Measurements from ENCODE around the gene SPAG17.

Gene SPAG17

DNA sequence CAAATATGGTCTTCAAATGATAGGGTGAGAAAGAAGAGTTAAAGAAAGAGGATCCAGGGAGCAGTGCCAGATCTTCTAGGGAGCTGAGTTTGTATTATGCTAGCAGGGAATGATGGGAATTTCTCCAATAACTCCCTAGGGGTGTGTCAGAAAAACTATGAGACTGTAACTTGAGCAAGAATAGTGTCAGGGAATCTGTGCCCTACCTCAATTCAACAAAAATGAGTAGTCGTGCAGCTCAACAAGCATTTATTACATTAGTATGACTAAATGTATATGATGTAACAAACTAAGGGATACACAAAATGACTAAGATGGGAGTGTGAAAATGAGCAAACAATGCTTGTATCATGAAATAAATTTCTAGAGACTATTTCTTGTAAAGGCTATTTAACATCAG, 24.2 kb downstream of the SPAG17 start:
- no peak for DNase-seq (ENCODE audit: low read depth)

DNA sequence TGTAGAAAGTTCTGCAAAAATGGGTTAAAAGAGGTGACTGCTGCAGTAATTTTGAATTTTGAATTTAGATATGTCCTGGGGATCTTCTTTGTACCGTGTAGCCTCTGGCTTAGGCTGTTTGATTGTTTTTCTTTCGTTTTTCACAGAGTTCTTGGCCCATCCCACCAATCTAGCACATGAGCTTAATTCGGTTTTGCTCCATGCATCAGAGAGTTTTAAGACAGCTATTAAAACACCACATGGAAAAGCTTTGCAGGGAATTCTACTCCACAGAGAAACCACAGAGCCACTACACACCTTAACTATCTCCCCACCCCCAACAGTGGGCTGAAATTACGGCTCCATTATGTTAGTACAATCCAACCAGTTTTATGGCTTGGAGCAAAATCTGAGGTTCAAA, 25.5 kb downstream of the SPAG17 start:
- no peak for DNase-seq (ENCODE audit: low read depth)

DNA sequence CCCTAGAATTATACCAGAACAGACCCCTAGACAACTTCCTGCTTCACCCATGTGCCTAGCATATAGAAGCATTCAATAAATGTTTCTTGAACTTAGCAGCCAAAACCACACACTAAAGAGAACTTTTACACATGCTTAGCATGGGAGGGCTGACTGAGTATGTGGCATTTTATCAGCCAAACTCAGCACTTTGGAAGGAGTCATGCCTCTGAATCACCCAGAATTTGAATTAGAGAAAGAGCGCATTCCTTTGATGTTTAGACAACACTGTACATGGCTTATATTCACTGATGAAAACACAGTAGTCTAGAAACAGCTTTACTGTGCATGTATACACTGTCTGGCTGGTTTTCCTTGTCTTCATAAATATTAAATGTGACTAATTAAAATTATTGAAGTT, 26.1 kb downstream of the SPAG17 start:
- DNase-seq (ENCODE audit: low read depth), result no peak

DNA sequence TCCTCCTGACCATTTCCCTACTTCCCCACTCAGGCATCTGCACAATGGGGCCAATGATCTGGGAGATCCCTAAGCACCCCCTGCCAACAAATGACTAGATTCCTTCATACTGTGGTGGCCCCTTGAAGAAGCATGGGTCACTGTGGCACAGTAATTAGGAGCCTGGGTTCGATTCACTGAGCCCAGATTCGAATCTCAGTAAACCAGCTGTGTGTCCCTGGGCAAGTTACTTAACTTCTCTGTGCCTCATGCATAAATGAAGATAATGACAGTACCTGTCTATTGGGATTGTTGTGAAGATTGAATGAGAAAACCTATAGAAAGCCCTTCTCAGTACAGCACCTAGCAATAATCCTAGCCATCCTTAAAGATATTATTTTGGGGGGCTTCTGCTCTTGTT, 27.5 kb downstream of the SPAG17 start:
- DNase-seq (ENCODE audit: low read depth), result no peak

DNA sequence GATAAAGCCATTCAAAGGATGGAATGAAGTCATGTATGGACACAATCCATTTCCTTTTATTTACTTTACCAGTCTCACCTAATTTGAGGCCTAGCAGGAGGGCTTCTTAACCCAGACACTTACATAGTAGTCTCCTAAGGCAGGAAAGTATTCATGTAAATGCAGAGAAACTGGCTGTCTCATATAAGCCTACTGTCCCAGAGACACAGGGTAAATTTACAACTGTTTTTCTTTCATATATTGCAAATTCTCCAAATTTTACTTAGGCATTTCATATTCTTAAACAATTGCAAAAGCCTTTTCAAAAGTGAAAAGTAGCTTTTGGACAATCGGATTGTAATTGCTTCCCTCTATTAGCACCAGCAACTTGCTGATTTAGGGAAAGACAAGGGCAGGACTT, 29.9 kb downstream of the SPAG17 start:
- DNase-seq (ENCODE audit: low read depth), result no peak

DNA sequence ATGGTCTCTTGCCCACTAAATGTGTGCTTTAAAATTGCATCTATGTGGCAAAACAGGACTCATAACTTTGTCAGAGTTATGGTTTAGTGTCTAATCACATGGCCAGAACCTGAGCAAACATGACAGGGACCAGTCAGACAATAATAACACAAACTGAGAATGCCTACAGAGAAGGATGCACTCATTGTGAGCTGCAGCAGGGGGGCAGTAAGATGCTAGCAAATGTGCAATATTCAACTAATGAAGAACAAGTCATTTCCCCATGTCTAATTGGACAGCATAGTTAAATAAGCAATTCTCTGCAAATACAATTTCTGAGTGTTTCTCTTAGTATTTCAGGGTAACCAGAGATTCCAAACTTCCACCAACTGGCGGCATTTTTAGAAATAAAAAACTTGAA, 30.8 kb downstream of the SPAG17 start:
- DNase-seq (ENCODE audit: low read depth), result no peak

DNA sequence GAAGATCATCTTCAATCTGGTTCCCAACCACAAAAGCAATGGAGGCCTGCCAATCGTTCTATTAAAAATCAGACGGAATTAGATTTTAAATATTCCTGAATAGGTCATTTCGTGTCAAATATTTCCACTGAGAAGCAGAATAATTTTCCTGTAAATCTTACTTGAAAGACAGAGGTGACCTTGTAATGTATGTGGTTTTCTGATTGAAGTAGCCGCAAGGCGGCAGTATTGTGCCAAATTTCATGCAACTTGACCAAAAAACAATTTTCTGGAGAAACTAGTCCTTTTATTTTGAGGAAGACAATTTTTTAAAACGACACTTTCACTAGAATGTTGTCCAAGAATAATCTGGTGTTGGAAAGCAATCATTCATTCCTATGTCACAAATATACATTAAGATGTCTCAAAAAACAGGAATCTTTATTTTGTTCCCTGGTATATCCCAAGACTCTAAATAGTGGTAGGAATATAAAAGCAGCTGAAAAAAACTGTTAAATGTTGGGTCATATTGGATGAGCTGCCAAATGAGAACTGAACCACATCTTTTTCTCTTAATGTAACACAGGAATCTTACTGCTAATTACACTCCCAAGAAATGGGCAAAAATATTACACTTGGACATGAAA, 33.6 kb downstream of the SPAG17 start:
- DNase-seq (ENCODE audit: low read depth), result no peak

DNA sequence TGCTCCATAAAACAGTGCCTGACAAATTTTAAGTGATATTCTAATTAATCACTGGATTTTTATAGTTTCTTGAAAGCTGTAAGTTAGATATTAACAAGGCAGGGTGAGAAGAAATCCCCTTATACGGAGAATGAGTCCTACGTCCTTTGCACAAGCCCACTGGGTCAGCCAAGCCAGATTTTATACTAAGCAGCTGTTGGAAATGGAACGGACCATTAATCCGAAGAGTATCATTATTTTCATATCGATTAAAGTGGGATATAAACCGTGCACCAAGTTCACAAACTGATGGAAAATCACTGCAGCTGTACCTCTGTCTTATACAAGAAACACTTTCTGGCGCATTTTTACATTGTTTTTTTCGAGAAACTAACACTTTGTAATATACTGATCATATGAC, 35.2 kb downstream of the SPAG17 start:
- no peak for DNase-seq (ENCODE audit: low read depth)

DNA sequence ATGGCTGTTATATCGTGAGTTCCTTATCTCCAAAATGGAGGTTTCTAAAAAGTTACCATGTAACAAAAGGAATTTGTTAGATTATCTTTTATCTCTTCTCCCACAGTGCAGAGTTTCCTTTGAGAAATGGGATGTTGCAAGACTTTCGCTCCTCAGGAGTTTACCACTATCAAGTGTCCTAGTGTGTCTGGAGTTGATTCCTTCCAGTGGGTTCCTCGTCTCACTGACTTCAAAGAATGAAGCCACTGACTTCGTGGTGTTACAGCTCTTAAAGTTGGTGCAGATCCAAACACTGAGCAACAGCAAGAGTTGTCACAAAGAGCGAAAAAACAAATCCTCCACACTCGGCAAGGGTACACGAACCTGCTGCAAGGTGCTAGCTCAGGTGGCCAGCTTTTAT, 37.0 kb downstream of the SPAG17 start:
- no peak for DNase-seq (ENCODE audit: low read depth)

DNA sequence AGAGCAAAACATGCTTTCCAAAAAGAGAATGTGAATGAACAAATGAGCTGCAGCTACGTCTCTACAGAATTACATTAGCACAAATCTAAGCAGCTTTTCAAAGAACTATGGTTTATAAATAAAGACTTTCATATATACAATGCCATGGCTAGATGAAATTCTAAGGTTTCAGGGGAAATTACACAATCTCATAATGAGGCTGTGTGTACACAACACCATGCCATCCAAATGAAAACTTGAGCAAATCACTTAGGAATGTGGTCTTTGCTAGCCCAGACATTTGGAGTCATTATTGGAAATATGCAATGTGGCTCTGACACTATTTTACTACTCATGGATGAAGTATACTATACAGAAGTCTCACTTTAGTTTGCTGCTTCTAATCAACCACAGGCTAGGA, 37.5 kb downstream of the SPAG17 start:
- no peak for DNase-seq (ENCODE audit: low read depth)

DNA sequence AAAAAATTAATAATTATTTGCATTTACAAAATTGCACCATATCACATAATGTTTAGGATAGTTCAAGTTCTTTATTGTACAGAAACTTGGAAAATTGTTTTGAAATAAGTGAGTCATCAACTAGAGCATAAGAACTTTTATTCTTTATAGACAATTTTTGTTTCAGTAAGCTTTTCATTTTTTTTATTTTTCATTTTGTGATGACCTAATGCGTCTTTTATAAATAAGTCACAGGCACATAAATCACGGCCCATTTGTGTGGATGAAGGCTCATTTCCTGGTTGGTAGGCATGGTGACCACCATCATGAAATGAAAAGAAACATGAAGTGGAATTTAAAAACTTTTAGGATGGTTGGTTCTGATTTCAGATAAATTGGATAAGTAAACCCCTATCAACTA, 39.3 kb downstream of the SPAG17 start:
- no peak for DNase-seq (ENCODE audit: low read depth)

DNA sequence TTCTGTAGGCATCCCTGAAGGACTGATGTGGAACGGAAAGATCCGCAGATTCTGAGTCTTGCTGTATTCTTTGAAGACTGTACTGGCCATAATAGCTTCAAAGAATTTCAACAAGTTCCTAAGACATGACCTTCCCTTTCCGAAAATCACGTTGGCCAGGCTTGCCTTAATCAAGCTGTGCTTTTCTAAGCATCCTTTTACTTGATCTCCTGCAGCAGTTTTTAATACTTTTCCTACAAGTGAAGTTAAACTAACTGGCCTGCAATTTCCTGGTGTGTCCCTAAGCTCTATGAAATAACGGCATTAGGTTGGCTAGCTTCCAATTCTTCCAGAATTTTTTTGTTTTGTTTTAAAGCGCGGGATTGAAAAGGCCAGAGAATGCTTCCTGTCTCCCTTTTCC, 40.3 kb downstream of the SPAG17 start:
- DNase-seq (ENCODE audit: low read depth), result no peak

DNA sequence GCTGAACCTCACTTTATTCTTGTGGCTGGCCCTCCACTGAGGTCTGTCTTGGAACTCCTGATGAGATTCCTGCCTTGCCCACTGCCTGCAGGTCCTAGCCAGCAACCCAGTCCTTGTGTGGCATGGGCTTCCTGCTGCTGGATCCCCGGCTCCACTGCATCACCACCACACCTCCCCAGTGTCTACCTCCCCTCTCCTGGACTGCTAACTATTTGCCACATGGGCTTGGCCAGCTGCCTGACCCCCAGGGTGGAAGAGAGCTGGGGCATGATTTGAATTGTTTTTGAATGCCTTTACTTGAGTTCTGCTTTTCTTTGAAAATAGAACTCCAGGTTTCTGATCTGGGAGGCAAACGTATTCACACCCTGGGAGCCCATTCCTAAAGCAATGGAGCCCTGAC, 41.2 kb downstream of the SPAG17 start:
- DNase-seq (ENCODE audit: low read depth), result no peak

DNA sequence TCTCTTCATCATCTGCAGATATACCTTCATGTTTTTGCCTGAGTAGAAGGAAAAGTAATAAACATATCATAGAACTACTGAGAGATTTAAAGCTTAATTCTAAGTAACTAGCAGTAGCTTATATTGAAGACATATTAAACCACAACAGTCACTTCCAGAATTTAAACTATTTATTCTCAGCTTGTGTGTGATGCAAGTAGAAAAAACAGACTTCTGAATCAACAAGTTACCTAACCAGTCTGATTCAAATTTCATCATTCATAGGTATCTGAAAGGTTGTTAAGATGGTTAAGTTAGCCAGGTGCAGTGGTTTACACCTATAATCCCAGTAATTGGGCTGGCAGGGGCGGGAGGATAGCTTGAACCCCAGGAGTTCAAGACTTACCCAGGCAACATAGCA, 41.9 kb downstream of the SPAG17 start:
- no peak for DNase-seq (ENCODE audit: low read depth)

DNA sequence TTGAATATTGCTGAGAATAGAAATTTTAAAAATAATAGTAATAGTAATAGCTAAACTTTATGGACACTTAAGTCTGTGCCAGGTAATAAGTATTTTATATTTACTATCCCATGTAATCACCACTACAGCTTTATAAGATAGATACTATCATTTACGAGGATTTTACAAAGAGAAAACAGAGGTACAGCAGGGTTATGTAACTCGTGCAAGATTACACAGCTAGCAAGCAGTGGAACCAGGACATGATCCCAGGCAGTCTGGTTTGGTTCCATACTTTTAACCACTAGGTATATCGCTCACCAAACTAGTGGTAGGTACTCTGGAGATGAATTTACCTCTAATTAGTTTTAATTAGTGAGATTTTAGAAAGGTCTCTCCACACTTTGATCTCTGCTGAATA, 42.5 kb downstream of the SPAG17 start:
- DNase-seq (ENCODE audit: low read depth), result no peak

DNA sequence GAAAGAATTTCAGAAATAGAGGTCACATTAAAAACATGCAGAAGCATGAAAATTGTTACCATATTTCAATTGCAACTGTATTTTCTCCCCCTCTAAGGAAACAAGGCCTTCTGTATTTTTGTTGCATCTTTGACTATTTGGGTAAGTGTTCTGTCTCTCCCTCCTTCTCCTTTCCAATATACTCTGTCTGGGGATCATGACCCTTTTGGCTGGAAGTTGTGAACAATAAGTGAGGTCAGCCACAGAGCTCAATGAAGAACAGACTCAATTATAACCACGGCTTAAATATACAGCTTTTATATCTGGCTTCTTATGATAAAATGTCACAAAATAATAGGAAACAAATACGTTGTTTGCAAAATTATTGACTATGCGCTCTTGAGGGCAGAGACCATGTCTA, 47.1 kb downstream of the SPAG17 start:
- no peak for DNase-seq (ENCODE audit: low read depth)

DNA sequence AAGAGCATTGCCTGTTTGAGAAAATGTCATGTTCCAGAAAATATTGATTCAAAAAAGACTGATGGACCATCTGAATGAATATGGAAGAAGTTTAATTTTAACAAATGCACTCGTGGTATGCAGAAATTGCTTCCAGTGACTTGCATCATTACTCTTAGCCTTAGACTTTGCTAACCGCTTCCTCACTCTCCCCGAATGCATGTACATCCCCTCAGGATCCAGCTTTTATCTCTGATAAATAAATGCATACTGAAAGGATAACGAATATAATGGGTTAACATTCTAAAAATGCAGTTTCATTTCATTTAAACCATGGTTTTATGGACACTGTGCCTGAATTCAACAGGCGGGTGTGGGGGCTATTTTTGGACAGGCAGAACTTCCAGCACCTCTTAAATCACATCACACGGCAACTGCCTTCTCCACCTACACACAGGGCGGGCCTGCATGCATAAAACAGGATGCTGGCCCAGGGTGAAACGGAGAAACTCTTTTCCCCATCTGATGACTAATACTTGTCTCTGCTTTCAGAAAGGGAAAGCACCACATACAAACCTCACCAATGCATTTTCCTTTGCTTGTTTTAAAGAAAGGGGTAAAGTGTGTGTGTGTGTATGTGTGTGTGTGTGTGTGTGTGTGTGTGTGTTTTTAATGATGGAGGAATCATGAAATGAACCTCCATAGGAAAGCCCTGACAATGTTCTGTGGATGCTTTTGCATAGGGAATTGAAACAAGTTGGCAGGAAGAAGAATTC, 48.7 kb downstream of the SPAG17 start:
- no peak for DNase-seq (ENCODE audit: low read depth)

DNA sequence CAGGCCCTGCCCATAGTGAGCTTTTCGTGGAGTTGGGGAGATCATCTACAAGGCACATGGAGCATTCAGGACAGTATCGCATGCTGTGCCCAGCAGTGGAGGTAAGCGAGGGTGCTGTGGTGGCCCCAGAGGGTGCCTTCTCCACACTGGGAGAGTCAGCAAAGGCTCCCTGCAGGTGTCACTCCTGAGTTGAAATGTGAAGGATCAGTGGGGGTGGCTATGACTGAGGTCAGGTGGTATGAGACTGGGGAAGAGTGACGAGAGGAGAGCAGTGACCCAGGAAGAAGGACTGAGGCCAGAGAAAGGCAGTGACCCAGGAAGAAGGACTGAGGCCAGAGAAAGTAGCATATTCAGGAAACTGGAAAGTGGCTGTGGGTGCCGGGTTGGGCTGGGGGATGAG, 53.0 kb downstream of the SPAG17 start:
- DNase-seq (ENCODE audit: low read depth), result no peak

DNA sequence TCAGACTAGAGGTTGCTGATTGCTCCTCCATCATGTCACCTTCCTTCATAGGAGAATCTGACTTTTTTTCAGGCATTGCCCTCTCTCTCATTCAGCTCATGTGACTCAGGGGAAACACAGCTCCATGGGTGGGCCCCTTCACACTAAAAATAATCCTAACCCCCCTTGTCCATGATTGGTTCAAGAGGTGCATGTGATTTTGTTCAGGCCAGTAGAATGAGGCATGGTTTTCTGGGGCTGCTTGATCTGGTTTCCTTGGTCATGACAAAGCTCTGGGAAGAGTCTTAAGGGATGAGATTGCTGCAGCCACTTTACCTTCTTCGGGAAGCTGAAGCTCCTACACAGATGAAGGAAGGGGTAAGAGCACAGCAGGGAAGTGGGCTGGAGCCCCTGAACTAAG, 56.3 kb downstream of the SPAG17 start:
- DNase-seq (ENCODE audit: low read depth), result no peak

DNA sequence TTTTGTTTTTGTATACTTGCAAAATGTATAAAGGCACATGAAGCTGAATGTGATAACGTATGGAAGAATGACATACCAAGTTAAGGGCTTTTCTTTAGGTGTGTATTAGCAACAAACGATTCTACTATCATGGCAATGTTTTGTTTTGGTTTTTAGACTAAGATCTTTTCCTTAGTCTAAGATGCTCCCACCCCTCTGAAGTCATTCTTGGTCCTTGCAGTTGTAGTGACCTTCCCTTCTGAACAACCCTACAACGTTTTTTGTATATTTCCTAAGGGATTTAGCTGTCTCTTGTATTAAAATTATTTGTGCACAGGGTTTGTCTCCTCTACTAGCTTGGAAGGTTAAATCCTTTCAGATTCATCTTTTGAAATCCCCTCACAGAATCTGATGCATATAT, 61.0 kb downstream of the SPAG17 start:
- DNase-seq (ENCODE audit: low read depth), result no peak

DNA sequence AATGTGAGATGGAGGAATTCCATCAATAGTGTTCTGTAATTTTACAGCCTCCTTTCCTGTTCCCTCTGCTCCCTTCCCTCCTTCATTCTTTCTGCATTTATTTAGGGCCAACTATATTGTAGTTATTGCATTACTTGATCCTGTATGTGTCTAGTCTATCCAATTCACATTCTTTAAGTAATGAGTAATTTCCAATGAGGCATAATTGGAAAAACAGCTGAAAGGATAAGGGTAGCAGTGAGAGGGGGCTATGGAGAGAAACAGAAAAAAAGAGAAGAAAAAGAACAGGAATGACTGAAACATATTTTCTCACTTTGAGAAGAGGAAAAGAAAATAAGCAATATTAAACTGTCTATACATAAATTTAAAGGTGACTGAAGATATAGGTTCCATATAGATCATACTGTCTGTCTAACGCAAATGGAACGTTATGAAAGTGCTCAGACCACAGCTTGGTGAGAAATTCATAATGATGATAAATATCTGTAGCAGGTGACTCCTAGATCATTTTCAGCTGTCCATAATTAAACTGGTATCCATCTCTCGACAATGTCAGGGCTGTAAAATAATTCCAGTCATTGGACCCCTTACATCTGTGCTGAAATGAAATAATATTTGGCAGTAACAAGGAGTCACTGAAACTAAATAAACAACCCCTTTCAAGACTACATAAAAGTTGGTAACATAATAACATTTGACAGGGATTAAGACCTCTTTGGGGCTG, 61.8 kb downstream of the SPAG17 start:
- DNase-seq (ENCODE audit: low read depth), result no peak

DNA sequence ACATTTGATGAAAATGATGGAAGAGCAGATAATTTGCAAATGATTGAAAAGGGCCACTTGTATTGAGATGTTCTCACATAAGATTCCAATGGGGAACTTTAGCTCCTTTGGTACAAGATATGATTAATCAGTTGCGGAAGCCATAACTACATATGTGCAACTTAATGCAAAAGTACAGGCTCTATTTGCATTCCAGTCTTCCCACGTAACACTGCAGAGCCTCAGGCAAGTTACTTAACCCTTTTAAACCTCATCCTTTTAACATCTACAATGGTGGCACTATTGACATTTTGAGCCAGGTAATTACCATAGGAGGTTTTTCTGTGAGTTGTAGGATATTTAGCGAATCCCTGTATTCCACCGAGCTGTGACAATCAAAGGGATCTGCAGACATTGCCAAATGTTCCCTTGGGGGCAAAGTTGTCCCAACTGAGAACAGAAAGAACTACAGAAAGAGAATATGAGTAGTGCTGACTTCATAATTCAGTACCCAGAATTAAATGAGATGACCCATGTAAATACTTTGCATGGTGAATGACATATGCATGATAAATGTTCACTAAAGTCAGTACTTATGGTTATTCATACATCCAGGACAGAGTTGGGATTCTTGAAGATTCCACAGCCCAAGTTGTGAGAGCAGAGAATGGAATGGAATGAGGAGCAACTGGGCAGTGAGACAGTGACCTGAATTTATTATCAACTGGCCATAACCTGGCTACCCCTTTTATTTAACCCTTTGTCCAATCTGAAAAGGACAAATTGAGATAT, 62.6 kb downstream of the SPAG17 start:
- no peak for DNase-seq (ENCODE audit: low read depth)

Data from stimulated activated CD8-positive, alpha-beta memory T cell treated with anti-CD3 and anti-CD28 coated beads, Interleukin-12 subunit alpha, Interleukin-12 subunit beta, amount 100 ng/mL, for 1 hour (primary cell).